CD4-positive, alpha-beta T cell treated with Interleukin-6 at 100 ng/mL for 8 hours (primary cell): ENCODE data around the gene MAD1L1.
"Not testable (repeated sequence)": the region's sequence is repeated elsewhere in the genome, so short reads cannot be mapped to it uniquely, and the experiment has no call there.

Source experiments
- DNase-seq: peaks from one replicate; pipeline ENCODE4 v3.0.0-alpha.2; 2020; ENCODE audit warnings: mixed read lengths, low spot score

MAD1L1 gene

GRCh38 chr7:1875392-1876199 lies 357.1 kb downstream of the MAD1L1 start:
- not testable (repeated sequence) for DNase-seq

DNA sequence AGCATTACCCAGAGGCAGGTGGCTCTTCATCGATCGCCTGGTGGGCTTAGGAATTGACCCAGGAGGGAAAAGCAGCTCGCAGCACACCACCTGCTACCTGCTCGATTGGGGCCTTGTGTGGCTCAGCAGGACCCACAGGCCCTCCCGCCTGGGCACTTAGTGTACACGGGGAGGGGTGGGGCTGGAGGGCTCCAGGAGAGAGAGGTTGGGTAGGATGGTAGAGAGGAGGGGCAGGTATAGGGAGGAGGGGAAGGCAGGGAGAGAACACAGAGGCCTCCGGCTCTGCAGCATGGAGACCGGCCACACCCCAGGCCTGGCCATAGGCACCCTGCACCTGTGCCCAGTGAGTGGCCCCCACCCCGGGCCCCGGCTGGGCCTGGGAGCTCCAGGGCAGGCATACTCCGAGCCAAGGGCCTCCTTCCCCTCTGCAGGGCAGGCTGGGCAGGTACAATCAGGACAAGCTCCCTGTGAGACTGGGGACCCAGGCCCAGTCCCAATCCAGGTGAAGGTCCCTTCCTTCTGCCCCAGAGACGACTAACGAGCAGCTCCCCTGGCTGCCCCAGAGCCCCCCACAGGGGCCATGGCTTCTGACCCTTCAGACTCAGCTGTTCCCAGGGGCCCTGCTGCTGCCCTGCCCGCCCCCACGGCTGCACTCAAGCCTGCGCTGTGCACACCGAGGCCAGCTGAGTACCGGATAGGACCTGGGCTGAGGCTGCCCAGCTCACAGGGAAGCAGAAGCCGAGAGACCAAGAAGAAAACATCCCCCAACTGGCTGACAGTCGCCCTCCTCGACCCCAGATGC lies 358.0 kb downstream of the MAD1L1 start:
- DNase-seq = not testable (repeated sequence)

GRCh38 chr7:1873857-1874589 lies 358.7 kb downstream of the MAD1L1 start:
- no peak for DNase-seq

GRCh38 chr7:1873421-1873820 lies 359.3 kb downstream of the MAD1L1 start:
- no peak for DNase-seq

- DNase-seq = no peak
Measured at GRCh38 chr7:1873070-1873405, 359.7 kb downstream of the MAD1L1 start.

GRCh38 chr7:1872191-1873069 lies 360.3 kb downstream of the MAD1L1 start:
- no peak for DNase-seq

DNA sequence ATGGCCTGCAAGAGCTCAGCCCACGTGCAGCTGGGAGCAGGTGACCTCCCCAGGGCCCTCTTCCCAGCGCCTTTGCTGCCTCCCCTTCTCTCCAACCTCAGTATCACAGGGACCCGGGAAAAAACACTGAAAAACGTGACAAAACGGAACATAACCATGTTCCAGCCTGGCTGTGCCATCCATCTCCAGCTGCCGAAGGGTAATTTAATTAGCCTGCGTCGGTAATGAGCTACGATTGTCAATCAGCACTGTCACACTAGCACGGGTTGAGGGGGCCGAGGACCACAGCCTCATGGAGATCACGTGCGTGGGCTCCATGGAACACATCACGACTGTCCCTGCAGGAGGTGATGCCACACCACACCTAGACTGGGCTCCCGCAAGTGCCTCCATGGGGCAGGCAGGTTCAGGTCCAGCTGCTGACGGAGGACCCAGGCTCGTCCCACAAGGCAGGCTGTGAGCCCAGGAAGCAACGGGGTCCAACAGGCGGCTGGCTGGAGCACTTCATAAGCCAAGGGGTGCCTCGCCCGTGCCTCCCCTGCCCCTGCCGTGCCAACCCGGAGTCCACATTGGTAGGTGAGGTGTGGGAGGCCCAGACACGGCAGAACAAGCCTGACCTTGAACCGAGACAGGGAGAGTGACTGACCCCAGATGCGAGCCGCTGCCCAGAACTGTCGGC lies 363.2 kb downstream of the MAD1L1 start:
- DNase-seq = no peak

DNA sequence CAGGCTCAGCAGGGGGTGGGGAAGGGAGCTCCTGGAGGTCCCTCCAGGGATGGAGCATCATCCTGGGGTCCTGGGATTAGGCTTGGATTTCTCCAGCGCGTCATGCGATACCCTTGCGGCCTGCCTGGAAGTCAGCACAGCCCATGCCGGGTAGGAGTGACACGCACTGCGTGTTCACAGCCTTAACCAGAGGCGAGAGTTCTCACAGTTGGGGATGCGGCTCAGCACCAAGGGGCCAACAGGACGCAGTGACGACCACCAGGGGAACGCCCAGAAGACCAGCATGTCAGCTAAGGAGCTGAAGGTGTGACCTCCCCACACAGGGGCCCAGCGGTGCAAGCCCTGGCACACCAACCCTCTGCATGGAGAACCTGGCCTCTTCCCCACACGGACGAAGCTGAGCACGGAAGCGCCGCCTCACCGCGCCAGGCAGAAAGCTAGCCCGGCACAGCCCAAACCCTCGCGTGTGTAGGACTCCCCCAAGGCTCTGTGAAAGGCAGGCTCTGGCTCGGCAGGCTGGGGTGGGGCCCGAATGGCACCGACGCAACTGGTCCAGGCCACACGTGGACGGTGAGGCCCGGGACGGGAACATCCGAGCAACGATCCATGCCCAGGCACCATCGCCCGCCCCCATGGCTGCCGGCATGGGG lies 364.1 kb downstream of the MAD1L1 start:
- DNase-seq = no peak

- no peak for DNase-seq
Measured at GRCh38 chr7:1867370-1868260, 365.1 kb downstream of the MAD1L1 start.

DNA sequence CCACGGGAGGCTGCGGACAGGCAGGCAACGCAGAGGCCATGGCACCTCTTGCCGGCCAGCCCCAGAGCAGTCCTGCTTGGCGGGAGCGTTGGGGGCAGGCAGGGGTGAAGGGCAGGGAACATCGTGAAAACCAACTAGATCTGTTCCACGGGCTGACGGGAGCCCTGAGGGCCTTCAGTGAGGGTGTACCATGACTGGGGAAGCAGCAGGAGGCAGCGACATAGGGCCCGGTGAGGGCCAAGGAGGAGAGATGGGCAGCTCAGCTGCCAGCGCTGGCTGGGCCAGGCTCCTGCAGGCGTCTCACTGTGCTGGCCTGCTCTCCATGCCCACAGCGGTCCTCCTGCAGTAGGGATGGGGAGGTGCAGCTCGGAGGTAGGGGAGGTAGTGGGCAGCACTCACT lies 366.1 kb downstream of the MAD1L1 start:
- DNase-seq = no peak

DNA sequence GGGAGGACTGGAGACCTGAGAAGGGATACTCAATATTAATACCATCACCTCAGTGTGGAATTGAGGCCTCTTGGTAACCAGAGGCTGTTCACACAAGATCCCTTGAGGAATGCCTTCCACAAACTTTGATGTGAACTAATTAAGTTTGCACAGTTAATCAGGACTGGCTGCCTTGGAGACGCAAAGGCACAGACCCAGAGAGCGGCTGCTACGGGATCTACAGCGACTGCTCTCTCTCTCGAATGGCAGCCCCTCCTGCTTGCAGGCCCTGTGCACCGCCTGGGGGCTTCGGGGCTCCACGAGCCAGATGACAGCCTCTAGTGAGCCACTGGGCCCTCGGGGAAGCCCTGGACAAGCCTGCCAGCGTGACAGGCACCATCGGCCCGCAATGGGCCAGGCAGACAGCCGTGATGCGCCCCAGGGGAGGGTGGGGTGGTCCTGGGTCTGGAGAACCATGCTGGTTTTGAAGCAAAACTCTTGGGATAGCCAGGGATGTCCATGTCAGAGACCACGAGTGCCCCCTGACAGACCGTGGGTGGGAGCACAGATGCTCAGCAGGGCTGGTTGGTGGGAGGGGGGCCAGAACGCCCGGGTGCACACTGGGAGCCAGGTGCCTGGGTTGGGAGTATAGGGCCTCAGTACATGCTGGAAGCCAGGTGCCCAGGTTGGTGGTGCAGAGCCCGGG lies 367.0 kb downstream of the MAD1L1 start:
- DNase-seq = no peak

GRCh38 chr7:1865000-1865555 lies 367.7 kb downstream of the MAD1L1 start:
- DNase-seq = no peak

DNA sequence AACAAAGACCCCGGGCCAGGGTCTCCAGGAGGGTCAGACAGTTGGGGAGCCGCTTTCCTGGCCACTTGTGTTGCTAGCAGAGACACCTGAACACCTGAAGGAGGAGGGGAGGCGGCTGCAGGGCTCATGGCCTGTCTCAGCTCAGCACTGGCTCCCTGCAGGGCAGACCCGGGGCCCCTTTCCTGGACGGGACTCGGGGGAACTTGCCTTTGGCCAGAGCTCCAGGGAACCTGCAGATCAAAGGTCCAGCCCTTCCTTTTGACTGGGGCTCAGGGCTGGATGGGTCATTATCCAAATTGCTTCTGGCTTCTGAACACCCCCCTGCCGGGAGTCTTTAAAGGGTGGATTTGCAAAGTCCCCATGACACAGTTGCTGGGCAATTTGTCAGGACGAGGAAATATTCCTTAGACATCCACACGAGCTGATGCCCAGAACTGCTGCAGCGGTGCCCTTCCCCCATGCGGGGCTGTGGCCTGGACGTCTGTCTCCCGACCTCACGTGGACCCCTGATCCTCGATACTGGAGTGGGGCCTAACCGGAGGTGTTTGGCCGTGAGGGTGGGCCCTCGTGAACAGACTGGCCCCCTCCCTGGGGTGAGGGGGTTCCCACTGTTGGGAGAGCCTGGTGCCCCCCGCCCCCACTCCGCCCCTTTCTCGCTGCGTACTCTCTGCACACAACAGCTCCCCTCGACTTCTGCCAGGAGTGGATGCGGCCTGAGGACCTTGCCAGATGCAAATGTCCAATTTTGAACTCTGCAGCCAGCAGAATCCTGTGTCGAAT lies 368.4 kb downstream of the MAD1L1 start:
- DNase-seq = no peak

DNA sequence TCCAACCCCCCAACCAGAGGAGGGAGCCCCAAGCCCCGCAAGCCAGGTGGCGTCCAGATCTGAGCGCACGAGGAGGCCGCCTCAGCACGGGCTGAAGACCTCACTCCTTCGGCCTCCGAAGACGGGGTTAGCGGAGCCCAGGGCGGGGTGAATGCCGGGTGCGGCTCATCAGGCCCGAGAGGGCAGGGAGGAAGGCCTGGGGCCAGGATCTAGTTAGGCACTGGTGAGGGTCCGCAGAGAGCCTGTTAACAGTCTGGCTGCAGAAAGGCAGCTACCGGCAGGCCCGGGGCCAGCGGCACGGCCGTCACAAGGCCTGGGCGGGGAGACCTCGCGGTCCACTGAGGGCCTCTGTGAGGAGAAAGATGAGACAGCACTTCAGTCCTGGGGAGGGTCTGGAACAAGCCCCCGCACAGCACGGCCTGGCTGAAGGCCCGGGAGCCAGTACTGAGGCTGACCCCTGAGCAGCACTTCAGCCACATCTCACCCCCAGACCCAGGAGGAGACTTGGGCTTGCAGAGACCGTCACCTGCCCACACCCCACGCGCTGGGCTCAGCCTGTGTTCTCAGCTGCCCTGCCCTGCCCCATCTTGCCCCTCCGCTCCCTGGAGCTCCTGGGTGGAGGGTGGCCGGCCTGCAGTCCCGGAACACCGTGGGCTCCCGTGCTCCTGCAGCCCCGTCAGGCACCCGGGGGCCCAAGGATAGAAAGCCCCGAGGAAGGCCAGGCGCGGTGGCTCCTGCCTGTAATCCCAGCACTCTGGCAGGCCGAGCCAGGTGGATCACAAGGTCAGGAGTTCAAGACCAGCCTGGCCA lies 369.4 kb downstream of the MAD1L1 start:
- DNase-seq = no peak

- DNase-seq = no peak
Measured at GRCh38 chr7:1862560-1862959, 370.2 kb downstream of the MAD1L1 start.

- DNase-seq = no peak
Measured at GRCh38 chr7:1861799-1862458, 370.8 kb downstream of the MAD1L1 start.
